K562 (cell line): ENCODE data around the gene TCEA3. TPM values are rescaled to one million over a fixed set of nuclear protein-coding genes. Genes with fewer than 3 reads are reported as not detected.

Experiments
- ARID1B ChIP-seq: fragments of 450-650 bp; IDR thresholded peaks from 2 replicates; pipeline ENCODE4 v1.6.1; 2016; ENCODE audit warnings: antibody characterized with exemption, mild to moderate bottlenecking, inconsistent platforms
- BACH1 ChIP-seq: fragments of 200-800 bp; sonication (Bioruptor generic); IDR thresholded peaks from 2 replicates; pipeline ENCODE4 v1.6.1; 2016; ENCODE audit warnings: missing genetic modification characterization, missing compliant biosample characterization
- CAMTA2 ChIP-seq: fragments of 250-450 bp; sonication (Bioruptor Pico); conservative IDR thresholded peaks from 2 replicates; pipeline ENCODE4 v1.5.1; 2022
- DNMT1 ChIP-seq: fragments of 450-650 bp; IDR thresholded peaks from 2 replicates; pipeline ENCODE4 v1.6.1; 2016; ENCODE audit warnings: antibody characterized with exemption, mild to moderate bottlenecking
- DPF2 ChIP-seq: fragments of 450-650 bp; IDR thresholded peaks from 2 replicates; pipeline ENCODE4 v1.6.1; 2016
- EWSR1 ChIP-seq: fragments of 450-650 bp; IDR thresholded peaks from 2 replicates; pipeline ENCODE4 v1.6.1; 2018; ENCODE audit warnings: borderline replicate concordance, mild to moderate bottlenecking, low read depth, moderate library complexity; ENCODE audit not compliant: partially characterized antibody
- GTF2A2 ChIP-seq: IDR thresholded peaks from 2 replicates; pipeline ENCODE4 v1.6.1; 2016; ENCODE audit warnings: mild to moderate bottlenecking, missing genetic modification characterization, missing compliant biosample characterization
- HDAC8 ChIP-seq: fragments of 450-650 bp; IDR thresholded peaks from 2 replicates; pipeline ENCODE4 v1.6.1; 2016; ENCODE audit warnings: mild to moderate bottlenecking, missing genetic modification characterization, moderate library complexity, missing compliant biosample characterization
- HIVEP1 ChIP-seq: fragments of 250-450 bp; sonication (Bioruptor Pico); IDR thresholded peaks from 2 replicates; pipeline ENCODE4 v1.4.0; 2020; ENCODE audit warnings: mild to moderate bottlenecking
- HSF4 ChIP-seq: fragments of 250-450 bp; sonication (Bioruptor Pico); IDR thresholded peaks from 2 replicates; pipeline ENCODE4 v2.1.2; 2022; ENCODE audit warnings: mild to moderate bottlenecking, moderate library complexity, borderline replicate concordance
- KDM2B ChIP-seq: fragments of 250-450 bp; sonication (Bioruptor Pico); IDR thresholded peaks from 2 replicates; pipeline ENCODE4 v1.8.0; 2021; ENCODE audit warnings: mild to moderate bottlenecking, moderate library complexity
- NCOR1 ChIP-seq: fragments of 450-650 bp; IDR thresholded peaks from 2 replicates; pipeline ENCODE4 v1.6.1; 2016; ENCODE audit warnings: mild to moderate bottlenecking, moderate library complexity
- NEUROD1 ChIP-seq: fragments of 150-350 bp; IDR thresholded peaks from 2 replicates; pipeline ENCODE4 v1.6.1; 2014; ENCODE audit warnings: borderline replicate concordance, low read length, low read depth; ENCODE audit not compliant: partially characterized antibody
- NUFIP1 ChIP-seq: fragments of 450-650 bp; IDR thresholded peaks from 2 replicates; pipeline ENCODE4 v1.6.1; 2018; ENCODE audit not compliant: partially characterized antibody
- PML ChIP-seq: IDR thresholded peaks from 2 replicates; pipeline ENCODE4 v1.6.1; 2012; ENCODE audit warnings: low read length, inconsistent platforms
- PRMT5 ChIP-seq: sonication (generic); formaldehyde crosslinking; IDR thresholded peaks from 2 replicates; pipeline ENCODE4 v1.5.0; 2020; ENCODE audit warnings: missing genetic modification reagents
- RBM25 ChIP-seq: fragments of 200-400 bp; formaldehyde crosslinking; IDR thresholded peaks from 2 replicates; pipeline ENCODE4 v1.6.1; 2018; ENCODE audit warnings: low read length, low read depth, moderate library complexity; ENCODE audit not compliant: severe bottlenecking
- RCOR1 ChIP-seq, 2 experiments: IDR thresholded peaks; 2 replicates each; pipeline ENCODE4 v1.6.1; 2012; ENCODE audit warnings: low read depth in 2 of 2, low read length in 2 of 2, borderline replicate concordance in 1 of 2, improper control_type of control experiment in 1 of 2
- SMC3 ChIP-seq: conservative IDR thresholded peaks from 2 replicates; pipeline ENCODE4 v1.6.1; 2011; ENCODE audit warnings: low read depth, low read length, improper control_type of control experiment; ENCODE audit not compliant: insufficient read depth
- STAT5A ChIP-seq: IDR thresholded peaks from 2 replicates; pipeline ENCODE4 v1.6.1; 2012; ENCODE audit warnings: low read length, inconsistent platforms, borderline replicate concordance
- TEAD1 ChIP-seq, 2 experiments: fragments of 450-650 bp in 1 of 2; sonication (generic) in 1 of 2; formaldehyde crosslinking; IDR thresholded peaks; 2 replicates each; pipeline versions ENCODE4 v1.4.0 to v1.8.0; 2020 to 2022; ENCODE audit warnings: mild to moderate bottlenecking in 2 of 2, missing genetic modification reagents in 1 of 2
- ZKSCAN3 ChIP-seq: fragments of 250-450 bp; sonication (Bioruptor Pico); IDR thresholded peaks from 2 replicates; pipeline ENCODE4 v1.4.0; 2020
- ZNF134 ChIP-seq: fragments of 250-450 bp; sonication (Bioruptor Pico); conservative IDR thresholded peaks from 2 replicates; pipeline ENCODE4 v1.4.0; 2020
- ZNF174 ChIP-seq: fragments of 250-450 bp; sonication (Bioruptor Pico); IDR thresholded peaks from 2 replicates; pipeline ENCODE4 v1.4.0; 2020; ENCODE audit warnings: mild to moderate bottlenecking
- ZNF24 ChIP-seq: fragments of 450-650 bp; IDR thresholded peaks from 2 replicates; pipeline ENCODE4 v1.6.1; 2016
- ZNF253 ChIP-seq: fragments of 250-450 bp; sonication (Bioruptor Pico); conservative IDR thresholded peaks from 2 replicates; pipeline ENCODE4 v1.6.1; 2021; ENCODE audit warnings: mild to moderate bottlenecking
- ZNF57 ChIP-seq: fragments of 450-650 bp; formaldehyde crosslinking; IDR thresholded peaks from 2 replicates; pipeline ENCODE4 v1.4.0; 2020; ENCODE audit warnings: mild to moderate bottlenecking, moderate library complexity
- ZNF589 ChIP-seq: fragments of 200-800 bp; sonication (Bioruptor generic); IDR thresholded peaks from 2 replicates; pipeline ENCODE4 v1.6.1; 2016; ENCODE audit warnings: low read depth, missing genetic modification characterization, missing compliant biosample characterization
- ZNF76 ChIP-seq: fragments of 250-450 bp; sonication (Bioruptor Pico); IDR thresholded peaks from 2 replicates; pipeline ENCODE4 v1.4.0; 2020; ENCODE audit warnings: mild to moderate bottlenecking, moderate library complexity, borderline replicate concordance
- ZNF764 ChIP-seq: fragments of 250-450 bp; sonication (Bioruptor Pico); IDR thresholded peaks from 2 replicates; pipeline ENCODE4 v1.4.0; 2020; ENCODE audit warnings: low read depth, mild to moderate bottlenecking, moderate library complexity
- polyA plus RNA-seq, 8 experiments: library from polyadenylated mRNA; depleted of rRNA in 4 of 8; stranded (reverse) in 5 of 8; unstranded in 3 of 8; fragments of >200 nt; fragmentation: Nextera tagmentation in 2 of 8; fragmentation: Illumina TruSeq in 1 of 8; extraction: Ambion mirVana in 2 of 8; extraction: Trizol in 1 of 8; gene quantifications; 2 replicates each; pipeline versions ENCODE4 v1.2.1 to v1.2.3, GENCODE V29; 2011 to 2014; ENCODE audit warnings: inconsistent platforms in 1 of 8, missing spikeins in 1 of 8
- total RNA-seq, 7 experiments: library from RNA; depleted of rRNA in 6 of 7; stranded (reverse); fragments of >200 nt in 6 of 7; fragmentation: Illumina TruSeq in 2 of 7; extraction: Trizol in 2 of 7; gene quantifications; 2 replicates each; pipeline versions ENCODE4 v1.2.1 to v1.2.3, GENCODE V29; 2011 to 2021; ENCODE audit warnings: low replicate concordance in 1 of 7
- TF ChIP-seq, protein P1 (sequence below): fragments of 250-450 bp; sonication (Bioruptor Pico); IDR thresholded peaks from 2 replicates; pipeline ENCODE4 v1.8.0; 2021; ENCODE audit warnings: moderate library complexity, mild to moderate bottlenecking, inconsistent platforms

The TCEA3 gene
- total and polyA plus RNA-seq, 9 of the 15 experiments (the other 6 are each of a cell fraction or from before 2014, with no cell fraction given) = 0.03 to 0.55 (median 0.36) TPM

DNA sequence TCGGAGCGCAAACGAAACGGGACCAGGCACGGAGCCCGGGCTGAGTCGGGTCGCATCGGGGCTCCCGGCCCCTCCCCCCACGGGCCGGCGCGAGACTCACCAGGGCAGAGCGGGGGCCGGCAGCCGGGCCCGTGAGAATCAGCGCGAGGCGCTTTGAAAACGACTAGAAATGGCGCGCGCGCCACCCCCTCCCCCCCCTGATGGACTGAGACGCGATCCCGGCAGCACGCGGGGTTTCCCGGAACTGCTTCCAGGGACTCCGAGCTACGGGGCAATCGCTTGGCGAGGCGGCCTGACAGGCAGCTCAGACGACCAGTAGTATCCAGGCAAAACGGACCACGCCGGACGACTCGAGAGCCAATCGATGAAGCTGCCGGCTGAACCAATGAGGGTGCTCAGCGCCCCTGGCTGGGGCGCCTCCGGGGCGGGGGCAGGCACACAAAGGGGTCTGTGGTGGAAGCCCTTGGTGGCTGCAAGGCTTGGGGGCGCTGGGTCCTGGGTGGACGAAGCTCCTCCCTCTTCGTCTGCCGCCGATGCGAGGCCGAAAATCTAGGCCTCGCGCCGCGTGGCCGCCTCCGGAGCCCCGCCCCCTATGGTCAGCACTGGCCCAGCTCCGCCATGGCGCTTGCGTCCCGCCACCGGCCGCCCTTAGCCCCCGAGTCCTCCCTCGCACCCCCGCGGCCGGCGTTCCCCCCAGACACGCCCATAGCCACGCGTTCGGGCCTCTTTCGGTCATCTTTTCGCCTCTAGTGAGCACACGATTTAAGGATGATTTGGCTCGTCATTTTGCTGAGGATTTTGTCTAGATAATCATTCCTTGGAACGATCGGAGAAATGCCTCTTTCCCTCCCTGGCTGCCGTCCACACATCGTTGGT is 80.2 kb downstream of the TCEA3 start, which contains the start of gene HNRNPR (continued):
- TF ChIP-seq STAT5A (peak; percentile 40; the same call in 1 of the 2 replicates), GTF2A2 (tag) (no peak), HIVEP1 (CRISPR knock-in tag) (no peak), KDM2B (0 out of 2 replicates have a peak, but pooled peaks have one; percentile 5), NUFIP1 (no peak), BACH1 (tag) (no peak), ZNF764 (CRISPR knock-in tag) (no peak), ZNF76 (CRISPR knock-in tag) (peak; percentile 30; the same call in 1 of the 2 replicates), HSF4 (CRISPR knock-in tag) (no peak), ARID1B (peak; percentile 56; the same call in 1 of the 2 replicates), DPF2 (0 out of 2 replicates have a peak, but pooled peaks have one; percentile 38), ZKSCAN3 (CRISPR knock-in tag) (no peak), HDAC8 (tag) (peak; percentile 80; the same call in 1 of the 2 replicates), ZNF24 (no peak), RBM25 (peak; percentile 93), NCOR1 (peak; percentile 52), RCOR1 (IDR thresholded peaks at IDR 0.05; ENCODE audit: borderline replicate concordance in 1 of 2, low read depth in 2 of 2, low read length in 2 of 2) (peak in 1 of 2 experiments; percentile 81; a peak in 2 of 4 replicates), ZNF134 (CRISPR knock-in tag) (0 out of 2 replicates have a peak, but pooled peaks have one; percentile 24), NEUROD1 (peak; percentile 92), CAMTA2 (no peak), ZNF174 (CRISPR knock-in tag) (no peak), ZNF253 (CRISPR knock-in tag) (no peak), PRMT5 (CRISPR knock-in tag) (no peak), SMC3 (no peak), ZNF57 (CRISPR knock-in tag) (no peak), EWSR1 (no peak), ZNF589 (CRISPR knock-in tag) (peak; percentile 76; the same call in 1 of the 2 replicates), TEAD1 (CRISPR knock-in tag; IDR thresholded peaks at IDR 0.05) (peak in 1 of 2 experiments; percentile 84), PML (peak; percentile 56), DNMT1 (no peak)
- TF ChIP-seq, protein P1, sequence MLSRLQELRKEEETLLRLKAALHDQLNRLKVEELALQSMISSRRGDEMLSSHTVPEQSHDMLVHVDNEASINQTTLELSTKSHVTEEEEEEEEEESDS (CRISPR knock-in tag) = no peak
